OCI-LY7 (cell line): ENCODE data around the gene NDUFA1.

ENCODE experiments used
- CTCF ChIP-seq: fragments of 200-600 bp; sonication (generic); conservative IDR thresholded peaks from 2 replicates; pipeline ENCODE4 v1.5.1; 2014; ENCODE audit warnings: mild to moderate bottlenecking, antibody characterized with exemption, low read length, moderate library complexity, mixed read lengths
- EZH2phosphoT487 ChIP-seq: fragments of 200-600 bp; sonication (generic); IDR thresholded peaks from 2 replicates; pipeline ENCODE4 v1.6.1; 2018; ENCODE audit warnings: low read depth, borderline replicate concordance, mild to moderate bottlenecking, mixed run types, antibody characterized with exemption, low read length, moderate library complexity, mixed read lengths

GRCh38 chrX:119916310-119916709 is 44.7 kb downstream of the NDUFA1 start:
- TF ChIP-seq CTCF (no peak), EZH2phosphoT487 (no peak)
